ENCODE data around the gene ORM1.

DNA sequence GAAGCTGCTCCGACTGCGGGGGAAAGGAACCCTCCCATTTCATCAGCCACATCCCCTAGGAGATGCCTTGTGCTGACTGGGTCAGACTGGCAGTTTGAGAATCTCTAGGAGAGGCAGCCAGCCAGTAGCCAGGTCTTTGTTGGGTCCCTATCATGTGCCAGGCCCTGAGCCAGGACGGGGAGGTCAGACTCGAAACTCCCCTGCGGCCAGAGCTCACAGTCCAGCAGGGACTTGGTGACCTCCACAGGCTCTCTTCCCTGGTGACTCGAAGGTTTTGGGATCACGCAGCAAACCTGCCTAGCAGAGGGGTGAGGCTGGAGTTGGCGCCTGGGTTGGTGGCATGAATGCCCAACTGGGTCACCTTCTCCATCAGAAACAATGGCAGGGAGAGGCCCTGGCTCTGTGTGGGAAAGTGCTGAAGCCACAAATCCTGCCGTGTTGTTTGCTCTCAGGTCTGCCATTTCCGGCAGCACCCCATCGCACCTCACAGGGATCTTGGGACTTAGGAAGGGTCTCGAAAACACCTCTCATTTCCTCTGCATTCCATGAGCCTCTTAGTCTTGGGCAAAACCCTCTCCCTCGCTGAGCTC lies 14.4 kb upstream of the ORM1 start:
- TF ChIP-seq CTCF (IDR thresholded peaks at IDR 0.05 in 8 of 11, conservative IDR thresholded peaks at IDR 0.05 in 3 of 11), result no peak
- TF ChIP-seq POLR2A (IDR thresholded peaks at IDR 0.05), result no peak
- no peak for TF ChIP-seq POLR2AphosphoS5 (IDR thresholded peaks at IDR 0.05)
